ENCODE data around the gene OR2H1.

- TF ChIP-seq NR3C1 (CRISPR knock-in tag; conservative IDR thresholded peaks at IDR 0.05; ENCODE audit: low read depth) (no peak), FOXP1 (CRISPR knock-in tag; IDR thresholded peaks at IDR 0.05; ENCODE audit: borderline replicate concordance) (no peak), ZNF121 (CRISPR knock-in tag; IDR thresholded peaks at IDR 0.05) (no peak), NFATC4 (CRISPR knock-in tag; IDR thresholded peaks at IDR 0.05) (no peak), GABPB1 (CRISPR knock-in tag; IDR thresholded peaks at IDR 0.05) (no peak), CTCF (IDR thresholded peaks at IDR 0.05) (no peak), ATF6 (CRISPR knock-in tag; IDR thresholded peaks at IDR 0.05) (no peak), ZNF416 (CRISPR knock-in tag; IDR thresholded peaks at IDR 0.05) (no peak), IRF2 (CRISPR knock-in tag; IDR thresholded peaks at IDR 0.05; ENCODE audit: borderline replicate concordance, low read depth) (no peak), JUN (CRISPR knock-in tag; IDR thresholded peaks at IDR 0.05) (no peak), RELA (CRISPR knock-in tag; IDR thresholded peaks at IDR 0.05; ENCODE audit: borderline replicate concordance) (no peak)
These were observed 34.6 kb downstream of the OR2H1 start for GRCh38 chr6:29491574-29491973.

Measured in WTC11 (cell line).